Skin of body (tissue), 2 donors: Measurements from ENCODE around the gene GDAP1L1. TPM values are rescaled to one million over a fixed set of nuclear protein-coding genes. Genes with fewer than 3 reads are reported as not detected.
"Not testable (repeated sequence)": the region's sequence is repeated elsewhere in the genome, so short reads cannot be mapped to it uniquely, and the experiment has no call there.

Experiments
- DNase-seq: peaks from one replicate; lab custom pipeline; 2025; lab: John Stamatoyannopoulos, UW
- total RNA-seq: library from RNA; depleted of rRNA; stranded (reverse); fragments of >200 nt; gene quantifications from one replicate; pipeline ENCODE4 v1.2.3, GENCODE V29; 2014

GDAP1L1 gene
- total RNA-seq, 1 donor from 2014 or later, result 0.20 TPM

- no peak for DNase-seq
These were observed 7.0 kb downstream of the GDAP1L1 start for GRCh38 chr20:44254073-44254472.

- DNase-seq, result no peak
These were observed 8.8 kb downstream of the GDAP1L1 start for GRCh38 chr20:44255942-44256341.

- DNase-seq, result no peak
These were observed 9.9 kb downstream of the GDAP1L1 start for GRCh38 chr20:44256961-44257360.

- DNase-seq, result no peak
These were observed 11.2 kb downstream of the GDAP1L1 start for GRCh38 chr20:44258226-44258890.

- DNase-seq, result no peak
These were observed 17.2 kb downstream of the GDAP1L1 start for GRCh38 chr20:44264287-44264686.

GRCh38 chr20:44268802-44269201 lies 21.7 kb downstream of the GDAP1L1 start:
- no peak for DNase-seq

- no peak for DNase-seq
These were observed 25.0 kb downstream of the GDAP1L1 start for GRCh38 chr20:44271915-44272663.

- no peak for DNase-seq
These were observed 26.4 kb downstream of the GDAP1L1 start for GRCh38 chr20:44273231-44274215.

- no peak for DNase-seq
These were observed 27.4 kb downstream of the GDAP1L1 start for GRCh38 chr20:44274303-44275017.

- no peak for DNase-seq
These were observed 32.1 kb downstream of the GDAP1L1 start for GRCh38 chr20:44279228-44279627.

- no peak for DNase-seq
These were observed 33.3 kb downstream of the GDAP1L1 start for GRCh38 chr20:44280387-44280786.

- DNase-seq, result no peak
These were observed 35.1 kb downstream of the GDAP1L1 start for GRCh38 chr20:44282192-44282591.

- no peak for DNase-seq
These were observed 36.9 kb downstream of the GDAP1L1 start for GRCh38 chr20:44284032-44284431.

GRCh38 chr20:44287272-44288097 lies 40.4 kb downstream of the GDAP1L1 start:
- DNase-seq, result no peak

GRCh38 chr20:44288252-44288651 lies 41.1 kb downstream of the GDAP1L1 start:
- DNase-seq, result no peak

GRCh38 chr20:44291754-44292153 lies 44.6 kb downstream of the GDAP1L1 start:
- DNase-seq, result no peak

- no peak for DNase-seq
These were observed 48.9 kb downstream of the GDAP1L1 start for GRCh38 chr20:44296011-44296410.

GRCh38 chr20:44297721-44298120 lies 50.6 kb downstream of the GDAP1L1 start:
- DNase-seq, result no peak

GRCh38 chr20:44299011-44299535 lies 52.0 kb downstream of the GDAP1L1 start:
- not testable (repeated sequence) for DNase-seq

GRCh38 chr20:44301285-44301684 lies 54.2 kb downstream of the GDAP1L1 start:
- no peak for DNase-seq
